GM13977 (cell line): ENCODE measurements around the gene EHD2.

ENCODE experiments used
- DNase-seq: peaks from one replicate; pipeline ENCODE4 v3.0.0; 2012; ENCODE audit warnings: low spot score
- in situ Hi-C: fragments of 300-500 bp; cut with MboI; formaldehyde crosslinking; loops from one replicate; pipeline ENCODE4 v1.12.0; 2022; ENCODE audit warnings: low sequenced_read_pairs, low pct_unique_long_range_greater_than_20kb, mixed read lengths, inconsistent platforms; ENCODE audit not compliant: unreplicated experiment
- TF ChIP-seq, protein P1 (sequence below): IDR thresholded peaks from 2 replicates; pipeline ENCODE4 v1.5.1; 2012; ENCODE audit warnings: mild to moderate bottlenecking, control low read depth; ENCODE audit not compliant: insufficient read depth; ENCODE audit errors: extremely low read depth, missing control alignments

Gene EHD2

DNA sequence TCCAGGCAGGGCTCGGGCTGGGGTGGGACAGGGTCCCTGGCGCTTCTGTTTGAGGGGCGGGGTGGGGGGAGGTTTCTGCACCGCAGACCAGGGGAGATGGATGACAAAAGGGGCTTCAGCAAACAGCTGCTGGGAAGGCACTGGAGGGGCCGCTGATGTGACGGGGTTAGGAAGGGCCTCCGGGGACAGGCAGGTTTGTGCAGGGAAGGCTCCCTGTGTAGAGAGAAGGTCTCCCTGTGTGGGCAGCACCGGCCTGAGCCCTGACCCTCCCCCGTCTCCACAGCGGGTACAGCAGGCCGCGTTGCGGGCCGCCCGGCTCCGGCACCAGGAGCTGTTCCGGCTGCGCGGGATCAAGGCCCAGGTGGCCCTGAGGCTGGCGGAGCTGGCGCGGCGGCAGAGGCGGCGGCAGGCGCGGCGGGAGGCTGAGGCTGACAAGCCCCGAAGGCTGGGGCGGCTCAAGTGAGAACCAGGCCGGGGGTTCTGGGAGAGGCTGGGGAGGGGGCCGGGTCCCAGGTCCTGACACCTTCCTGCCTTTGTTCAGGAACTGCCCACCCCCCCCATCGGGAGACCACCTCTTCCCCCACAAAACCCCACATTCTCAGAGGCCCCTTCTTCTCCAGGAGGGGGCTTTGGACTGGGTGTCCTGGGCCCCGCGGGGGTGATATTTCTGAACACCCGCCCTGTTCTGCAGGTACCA, 42.0 kb downstream of the EHD2 start:
- TF ChIP-seq, protein P1, sequence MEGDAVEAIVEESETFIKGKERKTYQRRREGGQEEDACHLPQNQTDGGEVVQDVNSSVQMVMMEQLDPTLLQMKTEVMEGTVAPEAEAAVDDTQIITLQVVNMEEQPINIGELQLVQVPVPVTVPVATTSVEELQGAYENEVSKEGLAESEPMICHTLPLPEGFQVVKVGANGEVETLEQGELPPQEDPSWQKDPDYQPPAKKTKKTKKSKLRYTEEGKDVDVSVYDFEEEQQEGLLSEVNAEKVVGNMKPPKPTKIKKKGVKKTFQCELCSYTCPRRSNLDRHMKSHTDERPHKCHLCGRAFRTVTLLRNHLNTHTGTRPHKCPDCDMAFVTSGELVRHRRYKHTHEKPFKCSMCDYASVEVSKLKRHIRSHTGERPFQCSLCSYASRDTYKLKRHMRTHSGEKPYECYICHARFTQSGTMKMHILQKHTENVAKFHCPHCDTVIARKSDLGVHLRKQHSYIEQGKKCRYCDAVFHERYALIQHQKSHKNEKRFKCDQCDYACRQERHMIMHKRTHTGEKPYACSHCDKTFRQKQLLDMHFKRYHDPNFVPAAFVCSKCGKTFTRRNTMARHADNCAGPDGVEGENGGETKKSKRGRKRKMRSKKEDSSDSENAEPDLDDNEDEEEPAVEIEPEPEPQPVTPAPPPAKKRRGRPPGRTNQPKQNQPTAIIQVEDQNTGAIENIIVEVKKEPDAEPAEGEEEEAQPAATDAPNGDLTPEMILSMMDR = no peak
- DNase-seq = no peak
- in situ Hi-C loops = no loop called here

DNA sequence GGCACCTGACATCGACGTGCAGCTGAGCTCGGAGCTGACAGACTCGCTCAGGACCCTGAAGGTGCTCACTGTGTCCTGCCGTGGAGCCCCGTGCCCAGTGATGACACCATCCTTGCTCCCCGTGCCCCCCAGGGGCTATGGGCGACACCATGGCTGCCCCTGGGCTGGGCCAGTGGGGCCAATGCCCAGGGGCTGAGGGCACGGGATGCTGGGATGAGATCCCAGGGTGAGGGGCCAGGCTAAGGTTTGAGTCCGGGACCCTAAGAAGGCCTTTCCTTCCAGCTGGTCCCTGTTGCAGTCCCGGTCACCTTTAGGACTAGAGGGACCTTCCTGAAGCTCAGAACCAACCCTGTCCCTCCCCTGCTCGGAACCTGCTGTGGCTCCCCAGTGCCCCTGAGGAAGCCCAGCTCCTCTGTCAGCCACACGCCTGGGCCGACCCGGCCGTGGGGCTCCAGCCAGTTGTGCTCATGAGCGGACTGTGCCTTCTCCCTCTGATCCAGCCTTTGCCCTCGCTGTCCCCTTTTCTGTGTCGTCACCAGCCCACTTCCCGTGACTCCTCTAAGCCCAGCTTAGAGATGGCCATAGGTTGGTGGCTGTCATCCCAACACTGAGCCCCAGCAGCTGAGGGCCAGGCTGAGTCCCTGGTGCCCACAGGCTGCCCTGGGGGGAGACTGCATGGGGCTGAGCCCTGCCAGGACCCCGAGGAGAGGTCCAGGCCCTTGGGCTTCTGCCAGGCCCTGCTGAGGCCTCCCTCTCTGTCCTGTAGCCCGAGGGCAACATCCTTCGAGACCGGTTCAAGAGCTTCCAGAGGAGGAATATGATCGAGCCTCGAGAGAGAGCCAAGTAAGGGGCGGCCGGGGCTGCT, 42.8 kb downstream of the EHD2 start:
- in situ Hi-C loops = no loop called here

DNA sequence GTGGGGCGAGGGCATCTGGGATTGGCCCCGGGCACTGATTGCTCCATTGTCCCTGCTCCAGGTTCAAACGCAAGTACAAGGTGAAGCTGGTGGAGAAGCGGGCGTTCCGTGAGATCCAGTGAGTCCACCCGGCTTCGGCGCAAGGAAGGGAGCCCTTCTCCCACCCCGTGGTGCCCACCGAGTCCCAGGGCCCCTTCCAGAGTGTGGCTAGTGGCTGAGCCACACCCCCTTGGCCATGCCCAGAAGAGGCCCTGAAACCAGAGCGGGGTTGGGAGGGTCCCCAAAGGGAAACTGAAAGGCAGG, 43.4 kb downstream of the EHD2 start:
- DNase-seq = no peak
- TF ChIP-seq, protein P1 = no peak
- in situ Hi-C loops = no loop called here

More for the DNA sequence above, 42.8 kb downstream of the EHD2 start:
- DNase-seq = no peak
- TF ChIP-seq, protein P1 = no peak

DNA sequence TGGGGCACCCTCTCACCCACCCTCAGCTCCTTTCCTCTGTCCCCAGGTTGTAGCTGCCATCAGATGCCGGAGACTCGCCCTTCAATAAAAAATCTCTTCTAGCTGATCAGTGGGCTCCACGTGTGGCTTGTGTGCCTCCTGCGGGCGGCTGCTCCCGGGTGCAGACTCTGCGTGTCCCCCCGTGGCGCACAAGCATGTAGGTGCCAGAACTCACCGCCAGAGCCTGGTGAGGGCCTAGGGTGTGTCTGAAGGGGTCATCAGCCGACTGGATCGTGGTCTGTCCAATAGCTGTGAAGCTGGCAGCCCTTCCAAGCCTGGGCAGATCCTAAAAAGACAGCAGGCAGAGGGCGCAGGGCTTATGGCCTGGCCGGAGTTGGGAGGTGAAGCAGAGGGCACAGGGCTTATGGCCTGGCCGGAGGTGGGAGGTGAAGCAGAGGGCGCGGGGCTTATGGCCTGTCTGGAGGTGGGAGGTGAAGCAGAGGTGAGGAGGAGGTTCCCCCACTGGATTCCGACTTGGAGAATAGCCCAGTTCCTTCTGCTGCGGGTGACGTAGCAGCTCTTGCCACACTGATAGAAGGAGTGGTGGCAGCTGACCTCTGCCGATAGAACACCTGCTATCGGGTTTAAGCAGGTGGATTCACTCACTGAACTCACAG, 43.9 kb downstream of the EHD2 start:
- TF ChIP-seq, protein P1 = no peak
- in situ Hi-C loops = no loop called here
- DNase-seq = no peak

DNA sequence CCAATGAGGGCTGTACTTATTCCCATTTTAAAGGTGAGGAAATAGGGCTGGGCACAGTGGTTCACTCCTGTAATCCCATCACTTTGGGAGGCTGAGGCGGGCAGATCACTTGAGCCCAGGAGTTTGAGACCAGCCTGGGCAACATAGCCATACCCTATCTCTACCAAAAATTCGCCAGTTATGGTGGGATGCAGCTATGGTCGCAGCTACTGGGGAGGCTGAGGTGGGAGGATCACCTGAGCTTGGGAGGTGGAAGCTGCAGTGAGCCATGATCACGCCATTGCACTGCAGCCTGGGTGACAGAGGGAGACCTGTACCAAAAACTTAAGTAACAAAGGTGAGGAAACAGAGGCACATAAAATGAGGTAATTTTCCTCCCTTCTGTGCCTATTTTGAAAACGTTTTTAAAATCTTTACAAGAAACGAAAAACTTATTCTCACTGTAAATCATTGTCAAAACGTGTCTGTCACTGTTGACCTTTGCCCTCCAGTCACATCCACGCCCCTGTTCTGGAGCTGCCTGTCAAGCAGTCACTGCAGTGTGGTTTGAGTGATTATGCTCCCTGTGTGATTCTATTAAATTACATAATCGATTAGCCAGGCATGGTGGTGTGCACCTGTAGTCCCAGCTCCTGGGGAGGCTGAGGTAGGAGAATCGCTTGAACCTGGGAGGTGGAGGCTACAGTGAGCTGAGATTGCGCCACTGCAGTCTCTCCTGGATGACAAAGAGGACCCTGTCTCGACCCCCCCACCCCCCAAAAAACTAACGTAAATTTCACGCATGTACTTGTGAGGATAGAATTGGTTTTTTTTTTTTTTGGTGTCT, 44.6 kb downstream of the EHD2 start:
- no peak for DNase-seq
- in situ Hi-C loops = no loop called here

More for the DNA sequence above, 44.6 kb downstream of the EHD2 start:
- TF ChIP-seq, protein P1 = no peak
